A549 (cell line): ENCODE results near the gene NBL1. TPM values are rescaled to one million over a fixed set of nuclear protein-coding genes. Genes with fewer than 3 reads are reported as not detected.

Experiments
- ATAC-seq, 2 experiments: fragments of 200-7000 bp in 1 of 2; fragments of >200 bp in 1 of 2; cut with Nextera tagmentation in 1 of 2; cut with Tn5 transposase in 1 of 2; 3 replicates each; pipeline versions ENCODE4 v1.8.0 to v1.9.1; 2018 to 2020; ENCODE audit warnings: mild to moderate bottlenecking in 1 of 2, moderate library complexity in 1 of 2
- CTCF ChIA-PET: fragments of 300-600 bp; sonication (Branson Sonifier 250); formaldehyde crosslinking; extraction: SDS; loops from one replicate; lab custom pipeline; 2021; ENCODE audit warnings: antibody characterized with exemption, inconsistent platforms; lab: Yijun Ruan, JAX
- POLR2A ChIA-PET: fragments of 350-600 bp; formaldehyde crosslinking; extraction: SDS; loops from one replicate; lab custom pipeline; 2021; ENCODE audit warnings: antibody characterized with exemption, inconsistent platforms; lab: Yijun Ruan, JAX
- DNase-seq, 2 experiments: peaks; one replicate each; pipeline versions ENCODE4 v3.0.0 to v3.0.0-alpha.2; 2011 to 2016; ENCODE audit warnings: low read depth in 1 of 2, low spot score in 1 of 2
- FAIRE-seq: peaks from 2 replicates; lab custom pipeline; 2011; peaks lifted over from hg19 to GRCh38; lab: Jason Lieb, UNC
- H3K27ac ChIP-seq, 2 experiments: fragments of >200 bp; sonication (Bioruptor Twin); formaldehyde crosslinking; 3 replicates each; pipeline ENCODE4 v1.5.1; 2016 to 2017
- H3K4me1 ChIP-seq: fragments of >200 bp; sonication (Bioruptor Twin); formaldehyde crosslinking; 3 replicates; pipeline ENCODE4 v1.6.1; 2016
- H3K4me2 ChIP-seq: fragments of >200 bp; sonication (Bioruptor Twin); formaldehyde crosslinking; 3 replicates; pipeline ENCODE4 v1.6.1; 2016
- H3K4me3 ChIP-seq: fragments of >200 bp; sonication (Bioruptor Twin); formaldehyde crosslinking; 3 replicates; pipeline ENCODE4 v1.5.1; 2016
- H3K9me3 ChIP-seq: fragments of >200 bp; sonication (Bioruptor Twin); formaldehyde crosslinking; 3 replicates; pipeline ENCODE4 v1.6.1; 2016
- ATOH8 ChIP-seq: fragments of 250-450 bp; sonication (Bioruptor Pico); IDR thresholded peaks from 2 replicates; pipeline ENCODE4 v1.5.0; 2020; ENCODE audit warnings: low read depth, mild to moderate bottlenecking, moderate library complexity
- BCL3 ChIP-seq: fragments of >200 bp; sonication (Bioruptor Twin); formaldehyde crosslinking; IDR thresholded peaks from 3 replicates; pipeline ENCODE4 v1.6.1; 2016
- BHLHE40 ChIP-seq: IDR thresholded peaks from 2 replicates; pipeline ENCODE4 v1.6.1; 2012; ENCODE audit warnings: low read depth, low read length, inconsistent platforms
- CBX8 ChIP-seq: fragments of 200-600 bp; sonication (generic); IDR thresholded peaks from 2 replicates; pipeline ENCODE4 v1.6.1; 2016
- EHF ChIP-seq: fragments of 250-450 bp; sonication (Bioruptor Pico); IDR thresholded peaks from 2 replicates; pipeline ENCODE4 v1.5.0; 2020; ENCODE audit warnings: mild to moderate bottlenecking
- GATA3 ChIP-seq: IDR thresholded peaks from 2 replicates; pipeline ENCODE4 v1.6.1; 2012; ENCODE audit warnings: borderline replicate concordance
- HES2 ChIP-seq: fragments of >200 bp; sonication (Bioruptor Twin); formaldehyde crosslinking; IDR thresholded peaks from 2 replicates; pipeline ENCODE4 v1.6.1; 2016
- HEYL ChIP-seq: fragments of 250-450 bp; sonication (Bioruptor Pico); IDR thresholded peaks from 2 replicates; pipeline ENCODE4 v1.8.0; 2021; ENCODE audit warnings: mild to moderate bottlenecking, moderate library complexity
- HOXA7 ChIP-seq: fragments of 250-450 bp; sonication (Bioruptor Pico); IDR thresholded peaks from 2 replicates; pipeline ENCODE4 v1.5.0; 2020; ENCODE audit warnings: mild to moderate bottlenecking, moderate library complexity
- JUN ChIP-seq, 2 experiments: fragments of >200 bp; sonication (Bioruptor Twin); formaldehyde crosslinking; IDR thresholded peaks; 2 replicates in 1 of 2; 3 replicates in 1 of 2; pipeline ENCODE4 v1.6.1; 2016 to 2017
- MAFK ChIP-seq: fragments of 450-650 bp; IDR thresholded peaks from 2 replicates; pipeline ENCODE4 v1.6.1; 2014; ENCODE audit not compliant: partially characterized antibody
- MAZ ChIP-seq: fragments of 150-350 bp; IDR thresholded peaks from 2 replicates; pipeline ENCODE4 v1.6.1; 2014; ENCODE audit warnings: antibody characterized with exemption, low read depth, low read length, borderline replicate concordance
- NPAS2 ChIP-seq: fragments of 250-450 bp; sonication (Bioruptor Pico); IDR thresholded peaks from 2 replicates; pipeline ENCODE4 v1.8.0; 2022; ENCODE audit warnings: mild to moderate bottlenecking, moderate library complexity, borderline replicate concordance
- PBX3 ChIP-seq: IDR thresholded peaks from 2 replicates; pipeline ENCODE4 v1.6.1; 2012
- SMC3 ChIP-seq: fragments of >200 bp; sonication (Bioruptor Twin); formaldehyde crosslinking; IDR thresholded peaks from 3 replicates; pipeline ENCODE4 v1.6.1; 2018; ENCODE audit warnings: inconsistent platforms
- TFCP2L1 ChIP-seq: fragments of 250-450 bp; sonication (Bioruptor Pico); IDR thresholded peaks from 2 replicates; pipeline ENCODE4 v1.5.0; 2021; ENCODE audit warnings: mild to moderate bottlenecking
- ZC3H11A ChIP-seq: fragments of 450-650 bp; IDR thresholded peaks from 2 replicates; pipeline ENCODE4 v1.6.1; 2014; ENCODE audit warnings: antibody characterized with exemption, mild to moderate bottlenecking
- WGBS: methylation state at CpG from one replicate; pipeline ENCODE4 v1.1.6; 2017; ENCODE audit errors: missing lambda C conversion rate; 5-methylcytosine and 5-hydroxymethylcytosine counted together
- polyA minus RNA-seq: library from RNA; depleted of rRNA, polyadenylated mRNA; stranded (reverse); fragments of >200 nt; gene quantifications from 2 replicates; pipeline ENCODE4 v1.2.3, GENCODE V29; 2011; rRNA and poly(A)+ RNA removed
- polyA plus RNA-seq, 4 experiments: library from polyadenylated mRNA; depleted of rRNA in 3 of 4; stranded (reverse); fragments of >200 nt; fragmentation: RNase III in 1 of 4; extraction: RNeasy Plus Mini Kit Qiagen cat#74134 plus additional on column Dnase treatment in 1 of 4; gene quantifications; 2 replicates in 3 of 4; 3 replicates in 1 of 4; pipeline ENCODE4 v1.2.3, GENCODE V29; 2011 to 2017

Gene NBL1
- polyA plus RNA-seq (2011; rRNA removed) = 19.0 and 23.0 TPM in 2 replicates
- polyA plus RNA-seq (2012; cell fraction: cytosol; rRNA removed) = 29.4 and 38.9 TPM in 2 replicates
- polyA plus RNA-seq (2012; cell fraction: nucleus; rRNA removed) = 30.4 and 33.3 TPM in 2 replicates
- 16.3 to 19.9 TPM (median 16.3 TPM) in 3 replicates for polyA plus RNA-seq (2017; fragmentation: RNase III; extraction: RNeasy Plus Mini Kit Qiagen cat#74134 plus additional on column Dnase treatment)
- 24.7 and 43.2 TPM in 2 replicates for polyA minus RNA-seq

GRCh38 chr1:19643602-19644394 is at the start of gene NBL1:
Gene NBL1, plus strand, starts transcription at chr1:19644311. Its CDS starts 10,720 bp downstream, at chr1:19655031.
- Histone ChIP-seq H3K4me2 (peak within 1 kb of the TSS; percentile 89), H3K9me3 (no peaks in the 10 kb centered on the region), H3K27ac (peak within 1 kb of the TSS; percentile 84 to 91), H3K4me3 (peak within 1 kb of the TSS; percentile 85), H3K4me1 (peaks cover 55% of the 10 kb centered on the region)
- ATAC-seq (peak; percentile 43 to 53), DNase-seq (peak; percentile 41 to 43), FAIRE-seq (no peak)
- 47% methylated on average over 18 of the region's 90 CpGs for WGBS
- ChIA-PET POLR2A (interaction anchor here (1.9 kb wide), 1 partner anchor 47 kb away, joined by 7 read pairs; a partner anchor contains a TSS), CTCF (interaction anchor here (0.9 to 2.1 kb wide), 11 partner anchors 10 to 253 kb away, joined by 3 to 8 read pairs (median 4); no protein-coding TSS in a partner anchor)
- no peak for TF ChIP-seq NPAS2 (CRISPR knock-in tag)
- TF ChIP-seq JUN (IDR thresholded peaks at IDR 0.05) = 0 out of 5 replicates have a peak, but pooled peaks of 1 of the 2 experiments have one; percentile 22
- TF ChIP-seq HOXA7 (CRISPR knock-in tag) = no peak
- no peak for TF ChIP-seq GATA3
- no peak; the same call in 2 of the 3 replicates for TF ChIP-seq SMC3
- TF ChIP-seq PBX3 = no peak
- TF ChIP-seq BHLHE40 = no peak

GRCh38 chr1:19596065-19596713 is 47.9 kb upstream of the NBL1 start:
- POLR2A ChIA-PET = interaction anchor here (1.6 kb wide), 1 partner anchor 47 kb away, joined by 7 read pairs; the partner anchor contains the start of gene NBL1
- ATAC-seq = peak; percentile 53 to 59; a peak in 5 of 6 replicates
- TF ChIP-seq HEYL (CRISPR knock-in tag) (no peak), EHF (no peak), BHLHE40 (no peak), ATOH8 (CRISPR knock-in tag) (no peak), TFCP2L1 (CRISPR knock-in tag) (no peak), CBX8 (no peak), BCL3 (no peak), ZC3H11A (no peak), MAZ (no peak), HOXA7 (CRISPR knock-in tag) (no peak), HES2 (no peak), MAFK (no peak)
- CTCF ChIA-PET = interaction anchor here (1.2 to 2.2 kb wide), 2 partner anchors 14 to 47 kb away, joined by 4 to 6 read pairs; no protein-coding TSS in a partner anchor
- DNase-seq = peak in 1 of 2 experiments; percentile 15
- no peak for FAIRE-seq
- Histone ChIP-seq H3K27ac (peak overlapping the region; percentile 98), H3K9me3 (no peaks in the 10 kb centered on the region), H3K4me1 (peaks cover 13% of the 10 kb centered on the region), H3K4me3 (peak overlapping the region; percentile 97), H3K4me2 (peak overlapping the region; percentile 91)
- WGBS = 5% methylated on average over 11 of the region's 11 CpGs
